D721Med (cell line): Measurements from ENCODE around the gene ADAMTS19.

Experiments
- DNase-seq: peaks from one replicate; pipeline ENCODE4 v3.0.0; 2011; ENCODE audit warnings: low spot score; ENCODE audit not compliant: insufficient read length
- FAIRE-seq: peaks from 2 replicates; lab custom pipeline; 2011; peaks lifted over from hg19 to GRCh38; lab: Jason Lieb, UNC
- CTCF ChIP-seq: IDR thresholded peaks from 2 replicates; pipeline ENCODE4 v1.5.1; 2012; ENCODE audit warnings: mild to moderate bottlenecking, control low read depth; ENCODE audit not compliant: insufficient read depth; ENCODE audit errors: missing control alignments

Gene ADAMTS19

GRCh38 chr5:129716235-129716634, 256.1 kb downstream of the ADAMTS19 start:
- no peak for FAIRE-seq
- no peak for DNase-seq
- TF ChIP-seq CTCF, result no peak

GRCh38 chr5:129716651-129717050, 256.6 kb downstream of the ADAMTS19 start:
- TF ChIP-seq CTCF, result no peak
- no peak for DNase-seq
- FAIRE-seq, result no peak

GRCh38 chr5:129717751-129718310, 257.7 kb downstream of the ADAMTS19 start:
- FAIRE-seq (no peak), DNase-seq (no peak)
- TF ChIP-seq CTCF, result no peak

- TF ChIP-seq CTCF, result no peak
- FAIRE-seq, result no peak
- DNase-seq, result no peak
Observed at GRCh38 chr5:129718471-129719090, 258.5 kb downstream of the ADAMTS19 start.

- FAIRE-seq (no peak), DNase-seq (no peak)
- no peak for TF ChIP-seq CTCF
Observed at GRCh38 chr5:129724222-129724621, 264.1 kb downstream of the ADAMTS19 start.

- no peak for TF ChIP-seq CTCF
- FAIRE-seq, result no peak
- no peak for DNase-seq
Observed at GRCh38 chr5:129724647-129725046, 264.5 kb downstream of the ADAMTS19 start.

GRCh38 chr5:129739773-129740172, 279.7 kb downstream of the ADAMTS19 start:
- no peak for FAIRE-seq
- no peak for DNase-seq
- no peak for TF ChIP-seq CTCF
